Subcutaneous adipose tissue (tissue), 4 donors: ENCODE measurements around the gene GFI1. TPM values are rescaled to one million over a fixed set of nuclear protein-coding genes. Genes with fewer than 3 reads are reported as not detected.

Experiments
- total RNA-seq, 4 donors: library from RNA; depleted of rRNA; stranded (reverse); fragments of >200 nt; gene quantifications; one replicate each; pipeline ENCODE4 v1.1.0, GENCODE V29; 2016
- TF ChIP-seq, protein P1 (sequence below): fragments of 450-650 bp; IDR thresholded peaks from one replicate; pipeline ENCODE4 v1.5.1; 2016; ENCODE audit warnings: low read depth, mild to moderate bottlenecking, control low read depth, antibody characterized with exemption, moderate library complexity

Gene GFI1
- total RNA-seq, 4 donors from 2014 or later: 0.44 to 1.6 (median 0.68) TPM; not detected in 1

DNA sequence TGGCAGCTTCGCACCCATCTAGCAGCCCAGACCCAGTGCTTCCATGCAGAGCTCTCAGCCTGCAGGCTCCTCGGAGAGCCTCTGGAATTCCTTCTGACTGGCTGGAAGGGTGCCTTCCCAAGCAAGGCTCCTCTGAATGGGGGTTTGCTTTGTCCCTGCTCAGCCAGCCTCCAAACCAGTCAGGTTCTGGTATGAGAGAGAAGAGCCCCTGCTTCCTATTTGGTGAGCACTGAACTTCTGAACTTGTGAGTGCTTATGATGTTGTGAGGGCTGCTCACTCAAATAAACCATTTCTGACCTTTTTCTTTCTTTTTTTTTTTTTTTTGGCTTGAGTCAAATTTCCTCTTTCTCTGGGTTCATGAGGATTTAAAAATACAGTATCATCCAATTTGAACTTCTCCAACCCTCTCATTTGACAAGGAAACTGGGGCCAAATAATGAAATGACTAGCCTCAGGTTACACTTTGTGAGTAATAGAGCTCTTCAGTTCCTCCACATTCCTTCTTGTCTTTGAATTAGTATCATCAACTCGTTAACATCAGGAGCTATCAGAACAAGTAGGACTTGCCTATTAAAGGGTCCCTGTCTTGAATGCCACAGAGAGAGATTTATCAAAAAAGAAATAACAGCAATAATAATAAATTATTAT is 39.6 kb downstream of the GFI1 start:
- TF ChIP-seq, protein P1, sequence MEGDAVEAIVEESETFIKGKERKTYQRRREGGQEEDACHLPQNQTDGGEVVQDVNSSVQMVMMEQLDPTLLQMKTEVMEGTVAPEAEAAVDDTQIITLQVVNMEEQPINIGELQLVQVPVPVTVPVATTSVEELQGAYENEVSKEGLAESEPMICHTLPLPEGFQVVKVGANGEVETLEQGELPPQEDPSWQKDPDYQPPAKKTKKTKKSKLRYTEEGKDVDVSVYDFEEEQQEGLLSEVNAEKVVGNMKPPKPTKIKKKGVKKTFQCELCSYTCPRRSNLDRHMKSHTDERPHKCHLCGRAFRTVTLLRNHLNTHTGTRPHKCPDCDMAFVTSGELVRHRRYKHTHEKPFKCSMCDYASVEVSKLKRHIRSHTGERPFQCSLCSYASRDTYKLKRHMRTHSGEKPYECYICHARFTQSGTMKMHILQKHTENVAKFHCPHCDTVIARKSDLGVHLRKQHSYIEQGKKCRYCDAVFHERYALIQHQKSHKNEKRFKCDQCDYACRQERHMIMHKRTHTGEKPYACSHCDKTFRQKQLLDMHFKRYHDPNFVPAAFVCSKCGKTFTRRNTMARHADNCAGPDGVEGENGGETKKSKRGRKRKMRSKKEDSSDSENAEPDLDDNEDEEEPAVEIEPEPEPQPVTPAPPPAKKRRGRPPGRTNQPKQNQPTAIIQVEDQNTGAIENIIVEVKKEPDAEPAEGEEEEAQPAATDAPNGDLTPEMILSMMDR: no peak

DNA sequence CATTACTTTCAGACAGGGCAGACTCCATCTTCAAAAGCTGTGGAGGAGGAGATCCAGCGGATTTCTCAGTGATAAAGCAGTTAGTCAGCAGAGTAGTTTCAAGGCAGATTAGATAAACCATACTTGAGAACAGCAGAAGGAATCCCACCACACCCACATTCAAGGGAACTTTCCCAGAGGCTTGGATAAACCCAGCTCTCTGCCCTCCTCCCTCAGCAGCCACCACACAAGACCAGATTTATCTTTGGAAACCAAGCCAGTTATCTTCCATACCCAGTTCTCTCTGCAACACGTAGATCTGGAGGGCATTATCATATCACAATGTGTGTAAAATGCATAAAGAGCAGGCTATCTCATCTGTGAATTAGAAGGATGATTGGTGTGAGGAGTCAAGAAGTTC is 40.2 kb downstream of the GFI1 start:
- TF ChIP-seq, protein P1: no peak

DNA sequence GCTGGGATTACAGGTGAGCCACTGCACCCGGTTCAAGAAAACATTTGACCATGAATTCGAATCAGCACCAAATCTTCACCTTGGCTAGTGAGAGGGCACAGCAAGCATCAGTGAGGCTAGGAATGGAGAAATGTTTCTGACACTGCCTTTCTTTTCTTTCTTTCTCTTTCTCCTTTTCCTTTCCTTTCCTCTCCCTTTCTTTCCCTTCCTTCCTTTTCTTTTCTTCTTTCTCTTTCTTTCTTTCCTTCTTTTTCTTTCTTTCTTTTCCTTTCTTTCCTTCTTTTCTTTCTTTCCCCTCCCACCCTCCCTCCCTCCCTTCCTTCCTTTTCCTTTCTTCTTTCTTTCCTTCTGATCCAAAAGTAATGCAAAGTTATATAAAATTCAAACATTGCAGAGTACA is 40.9 kb downstream of the GFI1 start:
- TF ChIP-seq, protein P1: no peak

- TF ChIP-seq, protein P1: no peak
Measured at GRCh38 chr1:92444351-92444750, 42.4 kb downstream of the GFI1 start.

DNA sequence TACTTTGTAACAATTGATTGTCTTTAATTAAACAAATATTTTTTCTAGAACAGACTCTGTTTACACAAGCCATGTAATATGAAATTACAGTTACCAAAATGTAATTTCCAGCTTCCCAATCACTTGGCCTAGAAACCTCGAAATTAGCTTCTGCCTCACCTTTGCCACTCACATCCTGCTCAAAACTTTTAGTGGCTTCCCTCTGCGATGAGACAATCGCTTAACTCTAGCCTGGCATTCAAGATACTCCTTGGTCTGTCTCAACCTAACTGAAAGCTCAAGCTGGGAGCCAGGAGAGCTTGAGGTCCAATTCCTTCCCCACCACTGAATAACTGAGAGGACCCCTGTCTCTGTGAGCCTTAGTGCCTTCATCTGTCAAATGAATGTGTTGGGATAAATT is 42.8 kb downstream of the GFI1 start:
- TF ChIP-seq, protein P1: no peak

- TF ChIP-seq, protein P1: no peak
Measured at GRCh38 chr1:92442351-92442750, 44.4 kb downstream of the GFI1 start.

DNA sequence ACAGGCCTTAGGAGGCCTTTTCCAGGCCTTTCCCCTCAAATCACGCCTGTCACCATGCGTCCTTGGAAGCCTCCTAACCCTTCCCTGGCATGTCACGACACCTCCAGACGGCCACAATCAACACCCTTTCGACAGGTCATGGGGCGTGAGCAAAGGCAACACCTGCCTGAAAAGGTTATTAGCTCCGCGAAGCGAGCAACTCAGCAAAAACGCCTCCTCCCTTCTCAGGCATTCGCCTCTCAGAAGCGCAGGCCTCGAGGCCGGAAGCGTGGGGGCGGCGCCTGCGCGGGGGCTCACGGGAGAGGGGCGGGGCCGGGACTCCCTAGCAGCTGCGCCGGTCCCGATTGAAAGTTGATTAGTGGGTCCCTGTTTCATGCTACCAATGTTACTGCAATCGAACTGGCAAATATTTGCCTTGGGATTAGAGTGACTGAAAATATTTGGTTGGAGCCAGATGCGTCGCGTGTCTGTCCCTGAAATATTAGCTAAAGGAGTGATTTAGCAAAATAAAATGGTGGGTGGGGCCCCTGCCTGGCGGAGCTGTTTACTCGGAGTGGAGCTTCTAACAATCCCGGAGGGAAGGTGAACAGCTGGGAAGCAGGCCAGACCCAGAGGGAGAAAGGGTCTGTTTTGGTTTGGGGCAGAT is 44.9 kb downstream of the GFI1 start:
- TF ChIP-seq, protein P1: no peak
